B cell (primary cell): ENCODE measurements around the gene AGBL4. TPM values are rescaled to one million over a fixed set of nuclear protein-coding genes. Genes with fewer than 3 reads are reported as not detected.

ENCODE experiments used
- ATAC-seq: fragments of 200-7000 bp; cut with Tn5 transposase; one replicate; pipeline ENCODE4 v1.10.0; 2021; ENCODE audit warnings: low read depth, mild to moderate bottlenecking, moderate number of reproducible peaks, moderate library complexity
- CTCF ChIA-PET: fragments of 350-600 bp; sonication (Branson Sonifier 250); formaldehyde crosslinking; loops from one replicate; lab custom pipeline; 2021; ENCODE audit warnings: antibody characterized with exemption, inconsistent platforms; lab: Charles Lee
- POLR2A ChIA-PET: fragments of 350-600 bp; sonication (Branson Sonifier 250); formaldehyde crosslinking; loops from one replicate; lab custom pipeline; 2021; ENCODE audit warnings: antibody characterized with exemption; lab: Charles Lee
- DNase-seq: peaks from one replicate; pipeline ENCODE4 v3.0.0; 2013
- H2AFZ ChIP-seq: 2 replicates; pipeline ENCODE4 v1.6.1; 2012; ENCODE audit warnings: mild to moderate bottlenecking, low read depth, low read length; ENCODE audit not compliant: insufficient read depth, poor library complexity, severe bottlenecking
- H3K27ac ChIP-seq, 2 donors: 1 replicate in 1 of 2; 2 replicates in 1 of 2; pipeline ENCODE4 v1.5.1; 2012 to 2013; ENCODE audit warnings: low read length in 2 of 2, mild to moderate bottlenecking in 2 of 2, moderate library complexity in 1 of 2
- H3K27me3 ChIP-seq, 4 experiments: fragments of 200-600 bp in 1 of 4; sonication (generic) in 1 of 4; replicated peaks in 1 of 4; 1 replicate in 2 of 4; 2 replicates in 2 of 4; pipeline versions ENCODE4 v1.6.1 to v1.7.0; 2013 to 2016; ENCODE audit warnings: low read length in 3 of 4, mild to moderate bottlenecking in 2 of 4, mixed read lengths in 1 of 4, moderate library complexity in 1 of 4; ENCODE audit not compliant: insufficient read depth in 4 of 4, control insufficient read depth in 3 of 4; ENCODE audit errors: control extremely low read depth in 1 of 4
- H3K36me3 ChIP-seq, 2 experiments: replicated peaks in 1 of 2; 1 replicate in 1 of 2; 2 replicates in 1 of 2; pipeline versions ENCODE4 v1.6.1 to v1.7.1; 2013; ENCODE audit warnings: low read length in 1 of 2; ENCODE audit not compliant: insufficient read depth in 2 of 2, control insufficient read depth in 1 of 2; ENCODE audit errors: control extremely low read depth in 1 of 2, extremely low read depth in 1 of 2
- H3K4me1 ChIP-seq, 2 donors: fragments of 200-600 bp in 1 of 2; sonication (generic) in 1 of 2; 1 replicate in 1 of 2; 2 replicates in 1 of 2; pipeline versions ENCODE4 v1.5.1 to v1.6.1; 2013 to 2017; ENCODE audit warnings: low read length in 2 of 2; ENCODE audit not compliant: control insufficient read depth in 2 of 2, insufficient read depth in 2 of 2
- H3K4me2 ChIP-seq: replicated peaks from 2 replicates; pipeline ENCODE3; 2012; ENCODE audit warnings: mild to moderate bottlenecking, low read depth, low read length; ENCODE audit not compliant: poor library complexity, severe bottlenecking
- H3K4me3 ChIP-seq, 5 experiments: fragments of 200-600 bp in 1 of 5; sonication (generic) in 1 of 5; 1 replicate in 3 of 5; 2 replicates in 2 of 5; pipeline versions ENCODE4 v1.5.1 to v1.7.0; 2011 to 2016; ENCODE audit warnings: low read length in 4 of 5, mild to moderate bottlenecking in 4 of 5, low read depth in 2 of 5, control low read depth in 1 of 5, moderate library complexity in 1 of 5; ENCODE audit not compliant: insufficient read depth in 1 of 5; ENCODE audit errors: control extremely low read depth in 1 of 5, extremely low read depth in 1 of 5
- H3K79me2 ChIP-seq: fragments of 200-600 bp; sonication (generic); one replicate; pipeline ENCODE4 v1.6.0; 2016; ENCODE audit warnings: low read length; ENCODE audit not compliant: control insufficient read depth, insufficient read depth
- H3K9ac ChIP-seq: fragments of 200-600 bp; sonication (generic); 2 replicates; pipeline ENCODE4 v1.6.1; 2017; ENCODE audit warnings: mild to moderate bottlenecking, low read length, moderate library complexity
- H3K9me3 ChIP-seq, 3 donors: one replicate each; pipeline versions ENCODE4 v1.6.1 to v1.7.1; 2013; ENCODE audit warnings: low read length in 2 of 3; ENCODE audit not compliant: control insufficient read depth in 2 of 3, insufficient read depth in 1 of 3; ENCODE audit errors: control extremely low read depth in 1 of 3
- H4K20me1 ChIP-seq: 2 replicates; pipeline ENCODE4 v1.6.0; 2012; ENCODE audit warnings: mild to moderate bottlenecking, low read length; ENCODE audit not compliant: insufficient read depth, control insufficient read depth, poor library complexity, severe bottlenecking
- H3K27ac Mint-ChIP-seq: one replicate; pipeline ENCODE4 v1.8.0; 2021; ENCODE audit warnings: mixed read lengths
- H3K27me3 Mint-ChIP-seq: one replicate; pipeline ENCODE4 v1.8.0; 2021; ENCODE audit warnings: mixed read lengths
- H3K4me1 Mint-ChIP-seq: one replicate; pipeline ENCODE4 v1.8.0; 2021; ENCODE audit warnings: mixed read lengths
- H3K4me3 Mint-ChIP-seq: one replicate; pipeline ENCODE4 v1.8.0; 2021; ENCODE audit warnings: mixed read lengths
- H3K9me3 Mint-ChIP-seq: one replicate; pipeline ENCODE4 v1.8.0; 2022; ENCODE audit warnings: mixed read lengths; ENCODE audit not compliant: insufficient read depth
- EZH2 ChIP-seq: IDR thresholded peaks from 2 replicates; pipeline ENCODE4 v1.6.1; 2012; ENCODE audit warnings: borderline replicate concordance, low read depth, mild to moderate bottlenecking, moderate library complexity, low read length; ENCODE audit not compliant: insufficient read depth, poor library complexity, severe bottlenecking
- WGBS: methylation state at CpG from one replicate; pipeline ENCODE4 v1.1.5; 2013; ENCODE audit warnings: missing lambda C conversion rate; ENCODE audit not compliant: insufficient coverage; 5-methylcytosine and 5-hydroxymethylcytosine counted together
- intact Hi-C: fragments of 100-400 bp; cut with micrococcal nuclease; formaldehyde crosslinking; loops from one replicate; pipeline ENCODE4 v1.10.0; 2022
- polyA plus RNA-seq: library from polyadenylated mRNA; depleted of rRNA; stranded (reverse); fragments of >200 nt; gene quantifications from 2 replicates; pipeline ENCODE4 v1.2.3, GENCODE V29; 2012
- total RNA-seq, 2 donors: library from RNA; stranded (reverse); fragments of 120-200 nt in 1 of 2; gene quantifications; 1 replicate in 1 of 2; 2 replicates in 1 of 2; pipeline versions ENCODE4 v1.2.3 to v1.2.4, GENCODE V29; 2013 to 2022
- TF ChIP-seq, protein P1 (sequence below): fragments of 200-600 bp; IDR thresholded peaks from one replicate; pipeline ENCODE4 v1.8.0; 2022; ENCODE audit warnings: antibody characterized with exemption, mild to moderate bottlenecking

The AGBL4 gene
- total and polyA plus RNA-seq, 2 donors (not counting 1 experiment from before 2014, with no cell fraction given), result 0.07 to 0.12 TPM

DNA sequence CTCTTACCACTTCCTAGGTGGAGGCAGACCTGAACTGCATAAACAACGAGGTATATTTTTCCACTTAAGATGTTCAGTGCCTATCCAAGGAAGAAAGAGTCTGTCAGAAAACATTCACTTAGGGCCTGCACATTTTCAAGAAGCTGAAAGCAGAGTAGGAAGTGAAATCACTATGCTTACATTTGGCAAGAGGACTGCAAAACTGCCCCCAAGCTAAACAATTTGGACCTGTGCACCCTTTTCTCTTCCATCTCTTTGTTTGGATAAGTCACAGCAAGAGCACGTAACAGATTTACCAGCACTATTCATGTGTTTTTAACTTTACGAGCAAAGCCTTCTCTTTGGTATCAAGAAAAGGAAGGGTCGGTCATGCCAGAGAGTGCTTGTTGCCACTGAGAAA lies 1233.9 kb downstream of the AGBL4 start:
- DNase-seq, result peak; percentile 42
- Mint-ChIP-seq H3K4me3 (peak overlapping the region; percentile 81), H3K4me1 (peaks cover 63% of the 10 kb centered on the region), H3K27ac (peak overlapping the region; percentile 95), H3K27me3 (no peaks in the 10 kb centered on the region), H3K9me3 (no peaks in the 10 kb centered on the region)
- no peak for TF ChIP-seq EZH2
- TF ChIP-seq, protein P1, sequence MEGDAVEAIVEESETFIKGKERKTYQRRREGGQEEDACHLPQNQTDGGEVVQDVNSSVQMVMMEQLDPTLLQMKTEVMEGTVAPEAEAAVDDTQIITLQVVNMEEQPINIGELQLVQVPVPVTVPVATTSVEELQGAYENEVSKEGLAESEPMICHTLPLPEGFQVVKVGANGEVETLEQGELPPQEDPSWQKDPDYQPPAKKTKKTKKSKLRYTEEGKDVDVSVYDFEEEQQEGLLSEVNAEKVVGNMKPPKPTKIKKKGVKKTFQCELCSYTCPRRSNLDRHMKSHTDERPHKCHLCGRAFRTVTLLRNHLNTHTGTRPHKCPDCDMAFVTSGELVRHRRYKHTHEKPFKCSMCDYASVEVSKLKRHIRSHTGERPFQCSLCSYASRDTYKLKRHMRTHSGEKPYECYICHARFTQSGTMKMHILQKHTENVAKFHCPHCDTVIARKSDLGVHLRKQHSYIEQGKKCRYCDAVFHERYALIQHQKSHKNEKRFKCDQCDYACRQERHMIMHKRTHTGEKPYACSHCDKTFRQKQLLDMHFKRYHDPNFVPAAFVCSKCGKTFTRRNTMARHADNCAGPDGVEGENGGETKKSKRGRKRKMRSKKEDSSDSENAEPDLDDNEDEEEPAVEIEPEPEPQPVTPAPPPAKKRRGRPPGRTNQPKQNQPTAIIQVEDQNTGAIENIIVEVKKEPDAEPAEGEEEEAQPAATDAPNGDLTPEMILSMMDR, result no peak
- no peaks in the 10 kb centered on the region for H4K20me1 ChIP-seq
- peaks cover 3% of the 10 kb centered on the region for H3K79me2 ChIP-seq
- intact Hi-C loops, result loop anchor here (10.0 kb wide), 1 partner anchor 315 kb away; the partner anchor contains the start of gene SPATA6
- H3K9me3 ChIP-seq, result no peaks in the 10 kb centered on the region
- no peak overlapping the region for H3K9ac ChIP-seq
- H3K4me3 ChIP-seq, result peak overlapping the region in 1 of 5 experiments; percentile 17
- H3K4me2 ChIP-seq, result peak overlapping the region; percentile 52
- no peaks in the 10 kb centered on the region for H3K36me3 ChIP-seq
- H3K27me3 ChIP-seq, result no peaks in the 10 kb centered on the region
- H3K27ac ChIP-seq, result peak overlapping the region; percentile 79 to 85
- H2AFZ ChIP-seq, result peak overlapping the region; percentile 68
- 0% methylated on average over 1 of the region's 4 CpGs for WGBS
- ChIA-PET POLR2A (interaction anchor here (1.0 kb wide), 1 partner anchor 9 kb away, joined by 3 read pairs; no protein-coding TSS in a partner anchor), CTCF (interaction anchor here (1.0 to 2.2 kb wide), 3 partner anchors 10 to 28 kb away, joined by 4 to 9 read pairs (median 9); partner anchors contain the start of gene BEND5)
- ATAC-seq, result no peak
- peaks cover 55 to 56% of the 10 kb centered on the region in 2 donors for H3K4me1 ChIP-seq

DNA sequence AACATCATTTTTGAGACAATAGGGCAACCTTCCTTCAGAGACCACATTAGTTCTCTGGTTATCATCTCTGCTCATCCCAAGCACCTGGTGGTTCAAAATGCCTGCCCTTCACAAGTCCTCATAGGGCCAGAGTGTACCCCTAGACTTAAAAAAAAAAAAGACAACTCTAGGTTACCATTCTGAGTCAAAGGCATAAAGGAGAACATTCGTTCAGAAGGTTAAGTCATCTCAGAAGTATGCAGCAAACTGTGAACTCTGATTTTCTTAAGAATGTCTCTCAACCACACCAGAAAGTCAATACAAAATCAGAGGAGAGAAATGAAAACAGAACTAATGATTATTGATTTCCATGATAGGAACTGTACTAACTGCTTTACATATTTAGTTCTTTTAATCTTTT lies 1237.9 kb downstream of the AGBL4 start:
- peaks cover 16% of the 10 kb centered on the region in 2 donors for H3K4me1 ChIP-seq
- Mint-ChIP-seq H3K4me3 (no peak overlapping the region), H3K4me1 (peaks cover 23% of the 10 kb centered on the region), H3K27ac (no peak overlapping the region), H3K9me3 (no peaks in the 10 kb centered on the region), H3K27me3 (no peaks in the 10 kb centered on the region)
- H3K36me3 ChIP-seq, result no peaks in the 10 kb centered on the region
- WGBS, result no CpG with 5 or more reads among the region's 1 CpG
- H3K27me3 ChIP-seq, result no peaks in the 10 kb centered on the region
- H3K4me3 ChIP-seq, result no peak overlapping the region
- H2AFZ ChIP-seq, result no peak overlapping the region
- H3K9me3 ChIP-seq, result no peaks in the 10 kb centered on the region
- no peak overlapping the region for H3K4me2 ChIP-seq
- no peak overlapping the region for H3K9ac ChIP-seq
- no peak for TF ChIP-seq EZH2
- TF ChIP-seq, protein P1, result no peak
- H3K27ac ChIP-seq, result no peak overlapping the region
- CTCF ChIA-PET, result no interaction called here
- ATAC-seq (no peak), DNase-seq (no peak)
- no peaks in the 10 kb centered on the region for H3K79me2 ChIP-seq
- POLR2A ChIA-PET, result no interaction called here
- no peaks in the 10 kb centered on the region for H4K20me1 ChIP-seq
- intact Hi-C loops, result no loop called here
